Measurements from ENCODE around the gene PDYN. TPM values are rescaled to one million over a fixed set of nuclear protein-coding genes. Genes with fewer than 3 reads are reported as not detected.

PDYN gene
- total and polyA plus RNA-seq, 10 of the 15 experiments (the other 5 are each of a cell fraction or from before 2014, with no cell fraction given): not detected

DNA sequence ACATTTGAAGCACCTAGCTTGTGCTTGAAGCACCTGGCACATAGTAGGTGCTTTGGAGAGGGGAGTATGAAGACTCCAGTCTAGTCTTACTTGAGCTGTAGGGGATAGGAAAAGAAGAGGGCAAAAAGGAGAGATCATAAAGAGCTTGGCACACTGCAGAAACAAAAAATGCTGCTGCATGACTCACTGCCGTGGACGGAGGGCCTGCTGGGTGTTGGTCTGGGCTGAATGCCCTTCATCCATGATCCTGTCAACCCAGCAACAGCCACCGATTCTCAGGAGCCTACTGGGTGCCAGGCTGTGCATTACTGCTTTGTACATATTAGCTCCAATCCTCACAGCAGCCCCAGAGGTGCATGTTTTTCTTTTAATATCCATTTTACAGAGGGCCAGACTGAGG is 6.0 kb downstream of the PDYN start:
- Histone ChIP-seq H3K4me2 (ENCODE audit: control insufficient read depth, insufficient read depth) (no peak overlapping the region), H3K36me3 (ENCODE audit: control insufficient read depth in 2 of 2, insufficient read depth in 2 of 2, low read length in 1 of 2) (no peaks in the 10 kb centered on the region), H3K27ac (ENCODE audit: control insufficient read depth, insufficient read depth) (no peak overlapping the region), H3K9me3 (replicated peaks; ENCODE audit: control insufficient read depth, insufficient read depth, low read length) (no peaks in the 10 kb centered on the region), H3K9ac (ENCODE audit: control insufficient read depth, insufficient read depth, low read length) (no peak overlapping the region), H3K4me3 (no peak overlapping the region), H4K20me1 (ENCODE audit: control insufficient read depth, insufficient read depth) (no peaks in the 10 kb centered on the region; the same call in 1 of the 2 replicates), H2AFZ (ENCODE audit: control insufficient read depth, low read depth, low read length) (no peak overlapping the region), H3K79me2 (ENCODE audit: control insufficient read depth, insufficient read depth, low read length) (no peaks in the 10 kb centered on the region), H3K4me1 (ENCODE audit: control insufficient read depth, insufficient read depth, low read length) (no peaks in the 10 kb centered on the region), H3K27me3 (replicated peaks in 1 of 2; ENCODE audit: control insufficient read depth in 2 of 2, insufficient read depth in 2 of 2, low read length in 1 of 2) (peaks cover 1 to 11% of the 10 kb centered on the region in 2 experiments; a peak in 3 of 4 replicates)
- ChIA-PET CTCF (interaction anchor here (1.0 to 1.2 kb wide), 2 partner anchors 23 to 186 kb away, joined by 3 read pairs; no protein-coding TSS in a partner anchor), SMC1A (ENCODE audit: uncharacterized antibody, unreplicated experiment) (no interaction called here), POLR2A (no interaction called here), RAD21 (ENCODE audit: unreplicated experiment) (no interaction called here)
- FAIRE-seq: no peak
- no peak for DNase-seq (ENCODE audit: low read depth, low spot score)
- ATAC-seq: no peak
- in situ Hi-C loops (cut with MboI): no loop called here
- no TSS peak for BruUV-seq (replicated peaks)
- WGBS (ENCODE audit: insufficient coverage, insufficient replicate concordance, low lambda C conversion rate, missing lambda C conversion rate): 33% methylated on average over 3 of the region's 3 CpGs
- TF ChIP-seq ZNF24 (IDR thresholded peaks at IDR 0.05) (no peak), ETV6 (conservative IDR thresholded peaks at IDR 0.05 in 1 of 2, IDR thresholded peaks at IDR 0.05 in 1 of 2; ENCODE audit: borderline replicate concordance in 1 of 2, low read depth in 1 of 2) (no peak), KAT2A (conservative IDR thresholded peaks at IDR 0.05; ENCODE audit: control insufficient read depth, low read depth, low read length) (no peak), CBX3 (IDR thresholded peaks at IDR 0.05; ENCODE audit: borderline replicate concordance, low read depth) (no peak), CHD4 (IDR thresholded peaks at IDR 0.05) (no peak), RCOR1 (conservative IDR thresholded peaks at IDR 0.05; ENCODE audit: low read depth, low read length) (no peak), POLR2AphosphoS5 (IDR thresholded peaks at IDR 0.05; ENCODE audit: low read length) (no peak)
- TF ChIP-seq, protein P1, sequence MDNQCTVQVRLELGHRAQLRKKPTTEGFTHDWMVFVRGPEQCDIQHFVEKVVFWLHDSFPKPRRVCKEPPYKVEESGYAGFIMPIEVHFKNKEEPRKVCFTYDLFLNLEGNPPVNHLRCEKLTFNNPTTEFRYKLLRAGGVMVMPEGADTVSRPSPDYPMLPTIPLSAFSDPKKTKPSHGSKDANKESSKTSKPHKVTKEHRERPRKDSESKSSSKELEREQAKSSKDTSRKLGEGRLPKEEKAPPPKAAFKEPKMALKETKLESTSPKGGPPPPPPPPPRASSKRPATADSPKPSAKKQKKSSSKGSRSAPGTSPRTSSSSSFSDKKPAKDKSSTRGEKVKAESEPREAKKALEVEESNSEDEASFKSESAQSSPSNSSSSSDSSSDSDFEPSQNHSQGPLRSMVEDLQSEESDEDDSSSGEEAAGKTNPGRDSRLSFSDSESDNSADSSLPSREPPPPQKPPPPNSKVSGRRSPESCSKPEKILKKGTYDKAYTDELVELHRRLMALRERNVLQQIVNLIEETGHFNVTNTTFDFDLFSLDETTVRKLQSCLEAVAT (IDR thresholded peaks at IDR 0.05): no peak
- TF ChIP-seq, protein P2, sequence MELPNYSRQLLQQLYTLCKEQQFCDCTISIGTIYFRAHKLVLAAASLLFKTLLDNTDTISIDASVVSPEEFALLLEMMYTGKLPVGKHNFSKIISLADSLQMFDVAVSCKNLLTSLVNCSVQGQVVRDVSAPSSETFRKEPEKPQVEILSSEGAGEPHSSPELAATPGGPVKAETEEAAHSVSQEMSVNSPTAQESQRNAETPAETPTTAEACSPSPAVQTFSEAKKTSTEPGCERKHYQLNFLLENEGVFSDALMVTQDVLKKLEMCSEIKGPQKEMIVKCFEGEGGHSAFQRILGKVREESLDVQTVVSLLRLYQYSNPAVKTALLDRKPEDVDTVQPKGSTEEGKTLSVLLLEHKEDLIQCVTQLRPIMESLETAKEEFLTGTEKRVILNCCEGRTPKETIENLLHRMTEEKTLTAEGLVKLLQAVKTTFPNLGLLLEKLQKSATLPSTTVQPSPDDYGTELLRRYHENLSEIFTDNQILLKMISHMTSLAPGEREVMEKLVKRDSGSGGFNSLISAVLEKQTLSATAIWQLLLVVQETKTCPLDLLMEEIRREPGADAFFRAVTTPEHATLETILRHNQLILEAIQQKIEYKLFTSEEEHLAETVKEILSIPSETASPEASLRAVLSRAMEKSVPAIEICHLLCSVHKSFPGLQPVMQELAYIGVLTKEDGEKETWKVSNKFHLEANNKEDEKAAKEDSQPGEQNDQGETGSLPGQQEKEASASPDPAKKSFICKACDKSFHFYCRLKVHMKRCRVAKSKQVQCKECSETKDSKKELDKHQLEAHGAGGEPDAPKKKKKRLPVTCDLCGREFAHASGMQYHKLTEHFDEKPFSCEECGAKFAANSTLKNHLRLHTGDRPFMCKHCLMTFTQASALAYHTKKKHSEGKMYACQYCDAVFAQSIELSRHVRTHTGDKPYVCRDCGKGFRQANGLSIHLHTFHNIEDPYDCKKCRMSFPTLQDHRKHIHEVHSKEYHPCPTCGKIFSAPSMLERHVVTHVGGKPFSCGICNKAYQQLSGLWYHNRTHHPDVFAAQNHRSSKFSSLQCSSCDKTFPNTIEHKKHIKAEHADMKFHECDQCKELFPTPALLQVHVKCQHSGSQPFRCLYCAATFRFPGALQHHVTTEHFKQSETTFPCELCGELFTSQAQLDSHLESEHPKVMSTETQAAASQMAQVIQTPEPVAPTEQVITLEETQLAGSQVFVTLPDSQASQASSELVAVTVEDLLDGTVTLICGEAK (IDR thresholded peaks at IDR 0.05; ENCODE audit: borderline replicate concordance): no peak
- intact Hi-C loops (cut with micrococcal nuclease; ENCODE audit: unreplicated experiment): no loop called here

All from GM12878 (cell line).